ENCODE data around the gene SLC22A4.
A peak's percentile ranks its signal among the peaks of the same experiment; 100 is the strongest.

The SLC22A4 gene

DNA sequence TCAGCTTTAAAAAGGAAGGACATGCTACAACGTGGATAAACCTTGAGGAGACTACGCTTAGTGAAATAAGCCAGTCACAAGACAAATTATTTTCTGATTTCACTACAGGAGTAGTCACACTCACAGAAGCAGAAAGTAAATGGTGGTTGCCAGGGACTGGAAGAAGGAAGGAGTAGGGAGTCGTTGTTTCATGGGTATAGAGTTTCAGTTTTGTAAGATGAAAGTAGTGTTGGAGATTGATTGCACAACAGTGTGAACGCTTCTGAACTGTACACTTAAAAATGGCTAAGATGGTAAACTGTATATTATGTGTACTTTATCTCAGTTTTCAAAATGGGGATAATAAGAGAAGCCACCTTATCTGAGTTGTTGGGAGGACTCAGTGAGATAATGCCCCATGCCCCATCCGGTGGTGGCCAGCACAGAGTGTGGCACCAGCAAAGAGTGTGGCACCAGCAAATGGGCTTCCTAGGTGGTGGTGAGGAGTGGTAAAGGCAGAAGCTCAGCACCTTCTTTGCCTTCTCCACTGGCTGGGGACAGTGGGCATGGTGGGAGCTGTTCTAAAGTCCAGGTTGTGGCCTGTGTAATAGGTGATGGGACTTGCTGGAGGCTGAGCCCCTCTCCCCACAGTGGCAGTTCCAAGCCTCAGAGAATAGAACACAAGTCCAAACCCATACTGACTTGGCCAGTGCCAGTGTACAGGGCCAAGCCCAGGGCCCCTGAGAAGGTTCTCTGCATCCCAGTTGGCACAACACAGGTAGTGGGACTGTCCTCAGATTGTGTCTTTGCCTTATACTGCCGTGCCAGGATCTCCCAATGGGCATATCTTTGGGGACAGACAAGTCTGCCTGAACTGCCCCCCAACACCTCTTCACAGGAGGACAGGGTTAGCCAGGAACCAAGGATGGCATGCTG, 4.4 kb downstream of the SLC22A4 start:
- peak; percentile 17 for DNase-seq (ENCODE audit: low read depth)
- no peak overlapping the region for H3K4me3 ChIP-seq (ENCODE audit: low read length)
- TF ChIP-seq, protein P1, sequence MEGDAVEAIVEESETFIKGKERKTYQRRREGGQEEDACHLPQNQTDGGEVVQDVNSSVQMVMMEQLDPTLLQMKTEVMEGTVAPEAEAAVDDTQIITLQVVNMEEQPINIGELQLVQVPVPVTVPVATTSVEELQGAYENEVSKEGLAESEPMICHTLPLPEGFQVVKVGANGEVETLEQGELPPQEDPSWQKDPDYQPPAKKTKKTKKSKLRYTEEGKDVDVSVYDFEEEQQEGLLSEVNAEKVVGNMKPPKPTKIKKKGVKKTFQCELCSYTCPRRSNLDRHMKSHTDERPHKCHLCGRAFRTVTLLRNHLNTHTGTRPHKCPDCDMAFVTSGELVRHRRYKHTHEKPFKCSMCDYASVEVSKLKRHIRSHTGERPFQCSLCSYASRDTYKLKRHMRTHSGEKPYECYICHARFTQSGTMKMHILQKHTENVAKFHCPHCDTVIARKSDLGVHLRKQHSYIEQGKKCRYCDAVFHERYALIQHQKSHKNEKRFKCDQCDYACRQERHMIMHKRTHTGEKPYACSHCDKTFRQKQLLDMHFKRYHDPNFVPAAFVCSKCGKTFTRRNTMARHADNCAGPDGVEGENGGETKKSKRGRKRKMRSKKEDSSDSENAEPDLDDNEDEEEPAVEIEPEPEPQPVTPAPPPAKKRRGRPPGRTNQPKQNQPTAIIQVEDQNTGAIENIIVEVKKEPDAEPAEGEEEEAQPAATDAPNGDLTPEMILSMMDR (conservative IDR thresholded peaks at IDR 0.05; ENCODE audit: low read length) = no peak

DNA sequence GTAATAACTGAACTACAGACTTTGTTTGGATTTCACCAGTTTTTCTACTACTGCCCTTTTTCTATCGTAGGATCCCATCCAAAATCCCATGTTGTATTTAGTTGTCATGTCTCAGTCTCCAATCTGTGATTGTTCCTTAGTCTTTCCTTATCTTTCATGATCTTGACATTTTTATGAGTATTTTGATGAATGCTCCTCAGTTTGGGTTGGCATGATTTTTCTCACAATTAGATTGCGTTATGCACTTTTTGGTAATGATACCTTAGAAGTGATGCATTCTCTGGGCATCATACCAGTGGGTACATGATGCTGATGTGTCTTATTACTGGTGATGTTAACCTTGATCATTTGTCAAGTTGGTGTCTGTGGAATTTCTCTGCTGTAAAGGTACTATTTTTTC, 5.7 kb downstream of the SLC22A4 start:
- no peak overlapping the region for H3K4me3 ChIP-seq (ENCODE audit: low read length)
- DNase-seq (ENCODE audit: low read depth) = no peak
- TF ChIP-seq, protein P1 (conservative IDR thresholded peaks at IDR 0.05; ENCODE audit: low read length) = no peak

DNA sequence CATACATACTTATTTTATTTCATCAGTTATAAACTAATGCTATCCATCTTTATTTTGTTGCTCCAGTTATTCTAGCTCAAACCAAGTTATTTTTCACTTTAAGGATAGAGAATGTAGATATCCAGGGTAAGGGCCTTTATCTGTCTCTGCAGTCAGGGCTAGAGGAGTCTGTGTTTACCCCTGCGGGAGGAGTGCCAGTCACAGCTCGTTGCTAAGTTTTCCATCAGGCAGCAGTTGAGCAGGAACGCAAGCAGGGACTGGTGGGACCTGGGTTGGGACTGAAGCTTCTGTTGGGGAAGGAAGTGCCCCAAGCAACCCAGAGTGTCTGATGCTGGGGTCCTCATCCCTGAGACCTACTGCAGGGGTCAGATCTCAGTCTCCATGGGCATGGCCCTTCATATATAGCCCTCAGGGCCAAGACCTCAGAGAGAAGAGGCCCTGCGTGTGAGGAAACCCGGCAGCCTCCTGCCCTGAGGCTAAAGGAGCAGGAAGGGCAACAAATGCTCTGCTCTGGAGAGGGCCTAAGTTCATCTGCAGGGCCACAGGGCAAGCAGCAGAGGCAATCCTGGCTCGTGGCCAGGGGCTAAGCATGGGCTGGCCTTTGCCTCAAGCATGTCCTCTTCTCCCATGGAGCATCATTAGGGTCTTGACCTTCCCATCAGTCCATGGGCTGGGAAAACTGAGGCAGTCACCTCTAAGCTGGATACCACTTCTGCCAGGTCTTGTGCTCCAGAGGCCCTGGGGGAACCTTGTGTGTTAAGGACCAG, 6.6 kb downstream of the SLC22A4 start:
- no peak for DNase-seq (ENCODE audit: low read depth)
- TF ChIP-seq, protein P1 (conservative IDR thresholded peaks at IDR 0.05; ENCODE audit: low read length) = no peak

DNA sequence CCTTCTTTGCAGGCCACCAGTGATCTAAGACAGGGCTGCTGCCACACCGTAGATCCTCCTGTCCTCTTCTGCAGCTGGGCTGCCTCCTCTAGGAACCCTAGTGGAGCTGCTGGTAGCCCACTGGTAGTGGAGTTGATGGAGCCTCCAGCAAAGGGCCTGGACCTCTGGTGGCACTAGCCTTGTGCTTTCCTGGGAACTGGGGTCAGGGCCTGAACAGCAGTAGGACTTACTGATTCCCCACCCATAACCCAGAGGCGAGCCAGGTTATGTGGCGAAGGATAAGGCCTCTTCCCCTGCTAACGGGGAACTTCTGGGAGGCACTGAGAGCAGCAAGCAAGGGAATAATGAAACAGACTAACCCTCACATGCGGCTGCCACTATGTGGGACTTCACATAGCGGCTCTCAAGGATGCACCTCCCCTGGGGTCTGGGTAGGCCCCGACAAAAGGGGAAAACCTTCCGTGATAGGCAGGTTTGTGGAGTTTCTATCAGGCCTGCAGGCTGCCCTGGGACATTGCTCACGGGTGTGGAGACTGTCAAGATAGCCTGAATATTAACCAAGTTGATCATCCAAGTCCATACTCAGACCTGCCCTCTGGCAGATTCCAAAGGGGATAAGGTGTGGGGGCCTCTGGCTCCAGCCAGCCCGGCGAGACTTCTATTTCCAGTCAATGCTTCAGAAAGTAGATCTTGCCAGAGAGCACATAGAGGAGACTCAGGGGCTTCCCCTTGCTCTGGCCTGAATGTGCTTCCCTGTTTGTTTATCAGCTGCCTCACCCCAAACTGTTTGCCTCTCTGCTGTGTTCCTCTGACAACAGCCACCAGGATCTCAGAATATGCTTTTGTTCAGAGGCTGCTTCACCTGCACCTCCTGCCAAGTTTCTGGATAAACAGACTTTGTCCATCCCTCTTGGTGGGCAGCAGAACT, 7.4 kb downstream of the SLC22A4 start:
- no peak overlapping the region for H3K4me3 ChIP-seq (ENCODE audit: low read length)
- DNase-seq (ENCODE audit: low read depth) = no peak
- TF ChIP-seq, protein P1 (conservative IDR thresholded peaks at IDR 0.05; ENCODE audit: low read length) = no peak

More for the DNA sequence above, 6.6 kb downstream of the SLC22A4 start:
- H3K4me3 ChIP-seq (ENCODE audit: low read length) = no peak overlapping the region

DNA sequence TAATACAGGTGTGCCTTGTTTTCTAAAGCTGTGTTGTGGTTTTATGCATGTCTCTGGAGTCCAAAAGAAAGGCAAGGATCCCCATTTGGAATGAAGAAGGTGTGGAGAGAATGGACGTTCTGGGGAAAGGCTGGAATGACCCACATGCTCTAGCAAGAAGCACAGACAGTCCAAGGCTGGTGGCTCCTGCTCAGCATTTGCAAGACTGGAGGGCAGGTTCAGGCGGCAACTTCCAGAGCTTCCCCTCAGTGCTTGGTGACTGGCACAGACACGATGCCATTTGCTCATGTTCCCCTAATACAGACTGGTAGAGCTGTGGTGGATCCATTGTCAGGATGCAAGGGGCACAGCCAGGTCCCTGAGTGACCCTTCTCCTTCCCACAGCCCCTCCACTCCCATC, 8.2 kb downstream of the SLC22A4 start:
- TF ChIP-seq, protein P1 (conservative IDR thresholded peaks at IDR 0.05; ENCODE audit: low read length) = no peak
- no peak for DNase-seq (ENCODE audit: low read depth)
- no peak overlapping the region for H3K4me3 ChIP-seq (ENCODE audit: low read length)

DNA sequence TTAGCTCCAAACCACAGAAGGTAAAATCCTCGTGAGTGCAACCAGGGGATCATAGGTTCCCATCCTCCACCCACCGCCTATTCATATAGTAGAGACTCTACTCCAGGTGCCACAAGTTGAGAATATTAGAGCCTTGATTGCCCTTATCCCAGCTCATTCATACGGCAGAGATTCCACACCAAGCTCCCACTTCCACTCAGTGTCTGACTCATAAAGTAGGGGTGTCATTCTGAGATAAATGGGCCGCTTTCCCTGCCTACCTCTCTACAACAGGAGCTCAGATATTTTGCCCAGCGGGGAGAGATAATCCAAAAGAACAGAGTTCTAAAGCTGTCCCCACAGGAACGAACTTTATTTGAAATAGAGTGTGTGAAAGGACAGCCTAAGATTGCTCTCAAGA, 9.4 kb downstream of the SLC22A4 start:
- no peak for DNase-seq (ENCODE audit: low read depth)
- no peak overlapping the region for H3K4me3 ChIP-seq (ENCODE audit: low read length)
- TF ChIP-seq, protein P1 (conservative IDR thresholded peaks at IDR 0.05; ENCODE audit: low read length) = no peak
